Panc1 (cell line): ENCODE measurements around the gene NLRP12. TPM values are rescaled to one million over a fixed set of nuclear protein-coding genes. Genes with fewer than 3 reads are reported as not detected.

Source experiments
- ATAC-seq: fragments of 200-7000 bp; cut with Tn5 transposase; 2 replicates; pipeline ENCODE4 v1.9.1; 2020; ENCODE audit warnings: mild to moderate bottlenecking, moderate library complexity
- Bru-seq: library from RNA; stranded (reverse); fragments of 400-500 nt; gene quantifications from one replicate; lab custom pipeline; 2021; lab: Mats Ljungman, UMichigan
- BruChase-seq, 2 experiments: library from RNA; stranded (reverse); fragments of 400-500 nt; gene quantifications; one replicate each; lab custom pipeline; 2021; lab: Mats Ljungman, UMichigan
- BruUV-seq: library from RNA; stranded (reverse); fragments of 400-500 nt; replicated peaks from 2 replicates; lab custom pipeline; 2021; lab: Mats Ljungman, UMichigan
- CTCF ChIA-PET: fragments of 300-600 bp; sonication (Branson Sonifier 250); formaldehyde crosslinking; loops from one replicate; lab custom pipeline; 2022; ENCODE audit warnings: antibody characterized with exemption; lab: Charles Lee
- POLR2A ChIA-PET: fragments of 300-600 bp; sonication (Branson Sonifier 250); formaldehyde crosslinking; loops from one replicate; lab custom pipeline; 2022; ENCODE audit warnings: antibody characterized with exemption; lab: Charles Lee
- DNase-seq: peaks from one replicate; pipeline ENCODE4 v3.0.0-alpha.2; 2010; ENCODE audit warnings: low read depth, low spot score
- H3K27ac ChIP-seq: 2 replicates; pipeline ENCODE4 v1.5.1; 2011; ENCODE audit warnings: mild to moderate bottlenecking, low read length, inconsistent platforms
- H3K27me3 ChIP-seq: fragments of 200-500 bp; sonication (Bioruptor generic); 2 replicates; pipeline ENCODE4 v1.6.0; 2014; ENCODE audit warnings: low read length, inconsistent platforms; ENCODE audit not compliant: control insufficient read depth, insufficient read depth
- H3K36me3 ChIP-seq: fragments of 200-500 bp; sonication (Bioruptor generic); 2 replicates; pipeline ENCODE4 v1.5.1; 2014; ENCODE audit warnings: inconsistent platforms, mild to moderate bottlenecking, low read length, moderate library complexity; ENCODE audit not compliant: control insufficient read depth, insufficient read depth
- H3K4me1 ChIP-seq: 2 replicates; pipeline ENCODE4 v1.5.1; 2011; ENCODE audit warnings: inconsistent platforms, mild to moderate bottlenecking, low read length, moderate library complexity; ENCODE audit not compliant: control insufficient read depth, insufficient read depth
- H3K4me3 ChIP-seq, 2 experiments: 2 replicates each; pipeline ENCODE4 v1.5.1; 2011 to 2012; ENCODE audit warnings: low read depth in 2 of 2, low read length in 2 of 2, mild to moderate bottlenecking in 2 of 2, inconsistent platforms in 1 of 2, moderate library complexity in 1 of 2
- H3K9me3 ChIP-seq: fragments of 200-500 bp; sonication (Bioruptor generic); 2 replicates; pipeline ENCODE4 v1.5.1; 2014; ENCODE audit warnings: low read depth, mild to moderate bottlenecking, inconsistent platforms, low read length, moderate library complexity; ENCODE audit not compliant: control insufficient read depth, insufficient read depth
- POLR2AphosphoS5 ChIP-seq: IDR thresholded peaks from 2 replicates; pipeline ENCODE4 v1.6.1; 2012; ENCODE audit warnings: mild to moderate bottlenecking, low read depth, low read length, moderate library complexity
- SIN3A ChIP-seq: IDR thresholded peaks from 2 replicates; pipeline ENCODE4 v1.6.1; 2012; ENCODE audit warnings: low read depth, mild to moderate bottlenecking, low read length, moderate library complexity, borderline replicate concordance; ENCODE audit not compliant: insufficient read depth
- TCF7L2 ChIP-seq: IDR thresholded peaks from 2 replicates; pipeline ENCODE4 v1.6.1; 2011; ENCODE audit warnings: mild to moderate bottlenecking, low read depth, low read length, inconsistent platforms
- in situ Hi-C: cut with HindIII; loops from 2 replicates; pipeline ENCODE4 v1.10.0; 2016; ENCODE audit warnings: low sequenced_read_pairs, low pct_unique_long_range_greater_than_20kb
- intact Hi-C: fragments of 100-400 bp; cut with micrococcal nuclease; formaldehyde crosslinking; loops from one replicate; pipeline ENCODE4 v1.10.0; 2022; ENCODE audit not compliant: unreplicated experiment
- long read RNA-seq: library from polyadenylated mRNA; unstranded; transcript quantifications from one replicate; pipeline ENCODE4 v2.0.0, GENCODE V29; 2021; ENCODE audit not compliant: unreplicated experiment
- polyA plus RNA-seq: library from polyadenylated mRNA; unstranded; fragments of >200 nt; gene quantifications from one replicate; pipeline ENCODE4 v1.2.1, GENCODE V29; 2012; ENCODE audit warnings: missing spikeins; ENCODE audit not compliant: insufficient read length
- total RNA-seq: library from RNA; stranded (reverse); gene quantifications from one replicate; pipeline ENCODE4 v1.2.1, GENCODE V29; 2021; ENCODE audit not compliant: unreplicated experiment
- TF ChIP-seq, protein P1 (sequence below), 2 experiments: IDR thresholded peaks; 2 replicates each; pipeline ENCODE4 v1.6.1; 2011 to 2012; ENCODE audit warnings: low read depth in 2 of 2, control low read depth in 1 of 2, low read length in 1 of 2, mild to moderate bottlenecking in 1 of 2, moderate library complexity in 1 of 2; ENCODE audit not compliant: insufficient read depth in 1 of 2
- TF ChIP-seq, protein P2 (sequence below): fragments of 450-650 bp; IDR thresholded peaks from 2 replicates; pipeline ENCODE4 v1.5.1; 2017; ENCODE audit warnings: mild to moderate bottlenecking

NLRP12 gene, protein sequence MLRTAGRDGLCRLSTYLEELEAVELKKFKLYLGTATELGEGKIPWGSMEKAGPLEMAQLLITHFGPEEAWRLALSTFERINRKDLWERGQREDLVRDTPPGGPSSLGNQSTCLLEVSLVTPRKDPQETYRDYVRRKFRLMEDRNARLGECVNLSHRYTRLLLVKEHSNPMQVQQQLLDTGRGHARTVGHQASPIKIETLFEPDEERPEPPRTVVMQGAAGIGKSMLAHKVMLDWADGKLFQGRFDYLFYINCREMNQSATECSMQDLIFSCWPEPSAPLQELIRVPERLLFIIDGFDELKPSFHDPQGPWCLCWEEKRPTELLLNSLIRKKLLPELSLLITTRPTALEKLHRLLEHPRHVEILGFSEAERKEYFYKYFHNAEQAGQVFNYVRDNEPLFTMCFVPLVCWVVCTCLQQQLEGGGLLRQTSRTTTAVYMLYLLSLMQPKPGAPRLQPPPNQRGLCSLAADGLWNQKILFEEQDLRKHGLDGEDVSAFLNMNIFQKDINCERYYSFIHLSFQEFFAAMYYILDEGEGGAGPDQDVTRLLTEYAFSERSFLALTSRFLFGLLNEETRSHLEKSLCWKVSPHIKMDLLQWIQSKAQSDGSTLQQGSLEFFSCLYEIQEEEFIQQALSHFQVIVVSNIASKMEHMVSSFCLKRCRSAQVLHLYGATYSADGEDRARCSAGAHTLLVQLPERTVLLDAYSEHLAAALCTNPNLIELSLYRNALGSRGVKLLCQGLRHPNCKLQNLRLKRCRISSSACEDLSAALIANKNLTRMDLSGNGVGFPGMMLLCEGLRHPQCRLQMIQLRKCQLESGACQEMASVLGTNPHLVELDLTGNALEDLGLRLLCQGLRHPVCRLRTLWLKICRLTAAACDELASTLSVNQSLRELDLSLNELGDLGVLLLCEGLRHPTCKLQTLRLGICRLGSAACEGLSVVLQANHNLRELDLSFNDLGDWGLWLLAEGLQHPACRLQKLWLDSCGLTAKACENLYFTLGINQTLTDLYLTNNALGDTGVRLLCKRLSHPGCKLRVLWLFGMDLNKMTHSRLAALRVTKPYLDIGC
- total RNA-seq (0.05 TPM), Bru-seq, nascent RNA (percentile 12 among the genes with signal in this experiment), BruChase-seq, experiment 1, labeled RNA remaining after a 2-hour chase (percentile 7 among the genes with signal in this experiment), BruChase-seq, experiment 2, labeled RNA remaining after a 6-hour chase (percentile 10 among the genes with signal in this experiment)
- polyA plus RNA-seq, result not detected
- long read RNA-seq, result 0 reads

DNA sequence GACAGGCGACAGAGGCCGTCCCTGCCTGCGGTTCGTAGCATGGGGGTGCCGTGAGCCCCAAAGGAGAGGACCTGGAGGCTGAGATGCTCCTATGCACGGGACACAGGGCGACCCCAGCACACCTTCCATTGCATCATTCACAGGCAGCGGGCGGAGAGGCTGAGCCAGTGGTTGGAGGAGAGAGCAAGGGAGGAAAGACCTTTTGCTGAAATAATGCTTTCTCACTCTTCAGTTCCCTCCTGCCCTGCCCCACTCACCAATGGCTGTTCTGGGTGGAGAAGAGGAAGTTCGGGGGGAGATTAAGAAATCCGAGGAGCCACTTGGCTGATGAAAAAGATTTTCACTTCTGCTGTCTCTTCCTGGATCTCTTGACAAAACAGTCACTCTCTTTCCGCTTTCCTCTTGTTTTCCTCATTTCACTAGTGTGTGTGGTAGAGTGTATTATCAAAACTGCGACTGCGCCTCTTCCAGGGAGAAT lies at the start of gene NLRP12:
NLRP12 (minus strand) TSS at position 181 of the 478 bp plus-strand sequence; CDS start at position 41, 140 bp downstream.
- intact Hi-C loops (no loop called here), in situ Hi-C loops (no loop called here)
- Histone ChIP-seq H3K27me3 (no peaks in the 10 kb centered on the region), H3K4me3 (no peak within 1 kb of the TSS), H3K36me3 (no peaks in the 10 kb centered on the region), H3K27ac (no peak within 1 kb of the TSS), H3K9me3 (no peaks in the 10 kb centered on the region), H3K4me1 (no peaks in the 10 kb centered on the region)
- no peak for DNase-seq
- BruUV-seq, result no TSS peak
- no peak for ATAC-seq
- ChIA-PET POLR2A (interaction anchor here (0.6 to 0.7 kb wide), 2 partner anchors 23 to 334 kb away, joined by 4 to 9 read pairs; no protein-coding TSS in a partner anchor), CTCF (interaction anchor here (0.8 kb wide), 1 partner anchor 157 kb away, joined by 6 read pairs; no protein-coding TSS in a partner anchor)
- TF ChIP-seq POLR2AphosphoS5 (no peak), TCF7L2 (no peak), SIN3A (no peak)
- TF ChIP-seq, protein P1, sequence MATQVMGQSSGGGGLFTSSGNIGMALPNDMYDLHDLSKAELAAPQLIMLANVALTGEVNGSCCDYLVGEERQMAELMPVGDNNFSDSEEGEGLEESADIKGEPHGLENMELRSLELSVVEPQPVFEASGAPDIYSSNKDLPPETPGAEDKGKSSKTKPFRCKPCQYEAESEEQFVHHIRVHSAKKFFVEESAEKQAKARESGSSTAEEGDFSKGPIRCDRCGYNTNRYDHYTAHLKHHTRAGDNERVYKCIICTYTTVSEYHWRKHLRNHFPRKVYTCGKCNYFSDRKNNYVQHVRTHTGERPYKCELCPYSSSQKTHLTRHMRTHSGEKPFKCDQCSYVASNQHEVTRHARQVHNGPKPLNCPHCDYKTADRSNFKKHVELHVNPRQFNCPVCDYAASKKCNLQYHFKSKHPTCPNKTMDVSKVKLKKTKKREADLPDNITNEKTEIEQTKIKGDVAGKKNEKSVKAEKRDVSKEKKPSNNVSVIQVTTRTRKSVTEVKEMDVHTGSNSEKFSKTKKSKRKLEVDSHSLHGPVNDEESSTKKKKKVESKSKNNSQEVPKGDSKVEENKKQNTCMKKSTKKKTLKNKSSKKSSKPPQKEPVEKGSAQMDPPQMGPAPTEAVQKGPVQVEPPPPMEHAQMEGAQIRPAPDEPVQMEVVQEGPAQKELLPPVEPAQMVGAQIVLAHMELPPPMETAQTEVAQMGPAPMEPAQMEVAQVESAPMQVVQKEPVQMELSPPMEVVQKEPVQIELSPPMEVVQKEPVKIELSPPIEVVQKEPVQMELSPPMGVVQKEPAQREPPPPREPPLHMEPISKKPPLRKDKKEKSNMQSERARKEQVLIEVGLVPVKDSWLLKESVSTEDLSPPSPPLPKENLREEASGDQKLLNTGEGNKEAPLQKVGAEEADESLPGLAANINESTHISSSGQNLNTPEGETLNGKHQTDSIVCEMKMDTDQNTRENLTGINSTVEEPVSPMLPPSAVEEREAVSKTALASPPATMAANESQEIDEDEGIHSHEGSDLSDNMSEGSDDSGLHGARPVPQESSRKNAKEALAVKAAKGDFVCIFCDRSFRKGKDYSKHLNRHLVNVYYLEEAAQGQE (IDR thresholded peaks at IDR 0.05; ENCODE audit: insufficient read depth in 1 of 2, low read depth in 2 of 2, low read length in 1 of 2), result no peak
- TF ChIP-seq, protein P2, sequence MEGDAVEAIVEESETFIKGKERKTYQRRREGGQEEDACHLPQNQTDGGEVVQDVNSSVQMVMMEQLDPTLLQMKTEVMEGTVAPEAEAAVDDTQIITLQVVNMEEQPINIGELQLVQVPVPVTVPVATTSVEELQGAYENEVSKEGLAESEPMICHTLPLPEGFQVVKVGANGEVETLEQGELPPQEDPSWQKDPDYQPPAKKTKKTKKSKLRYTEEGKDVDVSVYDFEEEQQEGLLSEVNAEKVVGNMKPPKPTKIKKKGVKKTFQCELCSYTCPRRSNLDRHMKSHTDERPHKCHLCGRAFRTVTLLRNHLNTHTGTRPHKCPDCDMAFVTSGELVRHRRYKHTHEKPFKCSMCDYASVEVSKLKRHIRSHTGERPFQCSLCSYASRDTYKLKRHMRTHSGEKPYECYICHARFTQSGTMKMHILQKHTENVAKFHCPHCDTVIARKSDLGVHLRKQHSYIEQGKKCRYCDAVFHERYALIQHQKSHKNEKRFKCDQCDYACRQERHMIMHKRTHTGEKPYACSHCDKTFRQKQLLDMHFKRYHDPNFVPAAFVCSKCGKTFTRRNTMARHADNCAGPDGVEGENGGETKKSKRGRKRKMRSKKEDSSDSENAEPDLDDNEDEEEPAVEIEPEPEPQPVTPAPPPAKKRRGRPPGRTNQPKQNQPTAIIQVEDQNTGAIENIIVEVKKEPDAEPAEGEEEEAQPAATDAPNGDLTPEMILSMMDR, result no peak

DNA sequence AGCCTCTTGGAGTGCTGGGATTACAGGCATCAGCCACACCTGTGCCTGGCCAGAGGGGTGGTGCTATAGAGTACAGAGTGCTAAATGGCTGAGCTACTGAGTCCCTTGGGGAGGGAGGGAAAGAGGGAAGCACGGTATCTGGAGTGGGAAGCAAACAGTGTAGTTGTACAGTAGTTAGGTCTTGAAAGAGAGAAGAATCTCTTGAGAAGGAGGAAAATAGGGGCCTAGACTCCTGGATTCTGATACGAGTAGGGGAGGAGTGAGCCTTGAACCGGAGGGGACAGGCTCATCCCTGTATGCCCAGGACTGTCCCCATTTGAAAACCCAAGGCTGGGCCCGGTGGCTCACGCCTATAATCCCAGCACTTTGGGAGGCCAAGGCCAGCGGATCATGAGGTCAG lies 48.6 kb upstream of the NLRP12 start:
- no peak for DNase-seq
- ATAC-seq, result no peak
- no peak overlapping the region for H3K4me3 ChIP-seq
- ChIA-PET CTCF (no interaction called here), POLR2A (interaction anchor here (0.6 to 1.0 kb wide), 2 partner anchors 24 to 151 kb away, joined by 4 to 5 read pairs; no protein-coding TSS in a partner anchor)
- peak overlapping the region; percentile 55; the same call in 1 of the 2 replicates for H3K27ac ChIP-seq
- H3K36me3 ChIP-seq, result peaks cover 6% of the 10 kb centered on the region; the same call in 1 of the 2 replicates
- intact Hi-C loops, result no loop called here
- in situ Hi-C loops, result no loop called here
- BruUV-seq, result no TSS peak
- peaks cover 39% of the 10 kb centered on the region for H3K4me1 ChIP-seq
- no peak for TF ChIP-seq POLR2AphosphoS5
- TF ChIP-seq, protein P2, result no peak
- no peak for TF ChIP-seq SIN3A
- TF ChIP-seq, protein P1 (IDR thresholded peaks at IDR 0.05; ENCODE audit: insufficient read depth in 1 of 2, low read depth in 2 of 2, low read length in 1 of 2), result no peak
- TF ChIP-seq TCF7L2, result no peak
- H3K27me3 ChIP-seq, result no peaks in the 10 kb centered on the region
- no peaks in the 10 kb centered on the region for H3K9me3 ChIP-seq
